Suprapubic skin (tissue), 4 donors: ENCODE results near the gene EML4. TPM values are rescaled to one million over a fixed set of nuclear protein-coding genes. Genes with fewer than 3 reads are reported as not detected.
A peak's percentile ranks its signal among the peaks of the same experiment; 100 is the strongest.

ENCODE experiments used
- DNase-seq, 2 donors: peaks; one replicate each; pipeline ENCODE4 v3.0.0-alpha.2; 2019; ENCODE audit warnings: low spot score in 2 of 2
- H3K27ac ChIP-seq: fragments of 200-600 bp; sonication (generic); one replicate; pipeline ENCODE4 v1.5.1; 2019
- H3K27me3 ChIP-seq: fragments of 200-600 bp; sonication (generic); one replicate; pipeline ENCODE4 v1.5.1; 2019
- H3K36me3 ChIP-seq: fragments of 200-600 bp; sonication (generic); one replicate; pipeline ENCODE4 v1.5.1; 2019
- H3K4me1 ChIP-seq: fragments of 200-600 bp; sonication (generic); one replicate; pipeline ENCODE4 v1.5.1; 2019
- H3K4me3 ChIP-seq: fragments of 200-600 bp; sonication (generic); one replicate; pipeline ENCODE4 v1.5.1; 2019; ENCODE audit warnings: mild to moderate bottlenecking
- H3K9me3 ChIP-seq: fragments of 200-600 bp; sonication (generic); one replicate; pipeline ENCODE4 v1.5.1; 2019
- EP300 ChIP-seq: sonication (generic); formaldehyde crosslinking; IDR thresholded peaks from one replicate; pipeline ENCODE4 v1.6.1; 2017; ENCODE audit warnings: antibody characterized with exemption
- POLR2A ChIP-seq, 2 donors: fragments of 450-650 bp; IDR thresholded peaks; one replicate each; pipeline ENCODE4 v1.6.1; 2017; ENCODE audit warnings: antibody characterized with exemption in 2 of 2, mild to moderate bottlenecking in 2 of 2, moderate library complexity in 2 of 2
- POLR2AphosphoS5 ChIP-seq, 3 donors: sonication (generic); formaldehyde crosslinking; IDR thresholded peaks; one replicate each; pipeline ENCODE4 v1.6.1; 2017; ENCODE audit warnings: antibody characterized with exemption in 3 of 3
- WGBS: methylation state at CpG from one replicate; pipeline ENCODE4 v1.1.5; 2018; 5-methylcytosine and 5-hydroxymethylcytosine counted together
- total RNA-seq, 4 donors: library from RNA; depleted of rRNA; stranded (reverse); fragments of >200 nt; gene quantifications; one replicate each; pipeline ENCODE4 v1.1.0, GENCODE V29; 2016
- TF ChIP-seq, protein P1 (sequence below), 2 donors: fragments of 200-600 bp in 1 of 2; fragments of 450-650 bp in 1 of 2; sonication (generic) in 1 of 2; IDR thresholded peaks; one replicate each; pipeline ENCODE4 v1.5.1; 2016 to 2019; ENCODE audit warnings: antibody characterized with exemption in 2 of 2, mild to moderate bottlenecking in 1 of 2, moderate library complexity in 1 of 2

The EML4 gene
- total RNA-seq, 4 donors from 2014 or later = 38.9 to 67.1 (median 43.3) TPM

DNA sequence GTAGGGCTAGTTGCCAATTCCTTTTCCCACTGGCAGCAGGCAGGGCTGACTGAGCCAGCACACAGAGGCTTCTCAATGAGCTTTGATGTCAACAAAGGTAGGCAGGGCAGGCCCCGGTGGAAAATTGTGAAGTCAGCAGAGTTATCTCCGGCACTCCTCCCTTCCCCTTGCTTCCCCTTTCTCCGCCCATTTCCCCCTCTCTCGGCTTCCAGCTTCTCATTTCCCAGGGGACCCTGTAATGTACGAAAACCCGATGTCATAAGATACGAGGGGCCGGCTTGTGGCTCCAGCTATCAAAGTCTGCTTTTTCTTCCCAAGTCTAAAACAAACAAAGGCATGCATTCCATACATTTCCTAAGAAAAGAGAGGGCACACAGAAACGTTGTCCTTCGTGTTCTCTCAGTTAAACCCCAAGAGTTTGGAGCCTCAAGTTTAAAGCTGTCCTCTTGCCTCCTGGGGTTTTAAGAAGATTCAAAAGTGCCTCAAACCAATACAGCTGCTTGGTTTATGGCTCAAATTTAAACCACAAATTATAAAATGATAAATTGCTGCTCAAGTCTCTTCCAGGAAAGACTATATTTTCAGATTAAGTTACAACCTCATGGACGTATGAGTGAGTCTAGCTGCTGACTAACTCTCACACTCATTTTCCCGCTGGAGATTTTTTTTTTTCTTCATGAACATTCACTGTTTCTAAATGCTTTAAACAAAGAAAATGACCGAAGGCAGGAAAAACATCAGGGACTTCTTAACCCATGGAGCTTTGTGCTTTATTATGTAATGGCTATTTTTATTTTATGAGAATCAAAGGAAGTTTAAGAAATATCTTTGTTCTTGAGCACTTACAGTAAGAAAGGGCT lies 27.2 kb upstream of the EML4 start:
- Histone ChIP-seq H3K27me3 (no peaks in the 10 kb centered on the region), H3K4me1 (peaks cover 53% of the 10 kb centered on the region), H3K4me3 (peak overlapping the region; percentile 35), H3K27ac (peak overlapping the region; percentile 91), H3K36me3 (no peaks in the 10 kb centered on the region), H3K9me3 (no peaks in the 10 kb centered on the region)
- DNase-seq = peak; percentile 81 to 82
- WGBS = 6% methylated on average over 13 of the region's 13 CpGs
- TF ChIP-seq EP300 = no peak
- no peak for TF ChIP-seq POLR2A (IDR thresholded peaks at IDR 0.05)
- TF ChIP-seq POLR2AphosphoS5 (IDR thresholded peaks at IDR 0.05) = no peak
- TF ChIP-seq, protein P1, sequence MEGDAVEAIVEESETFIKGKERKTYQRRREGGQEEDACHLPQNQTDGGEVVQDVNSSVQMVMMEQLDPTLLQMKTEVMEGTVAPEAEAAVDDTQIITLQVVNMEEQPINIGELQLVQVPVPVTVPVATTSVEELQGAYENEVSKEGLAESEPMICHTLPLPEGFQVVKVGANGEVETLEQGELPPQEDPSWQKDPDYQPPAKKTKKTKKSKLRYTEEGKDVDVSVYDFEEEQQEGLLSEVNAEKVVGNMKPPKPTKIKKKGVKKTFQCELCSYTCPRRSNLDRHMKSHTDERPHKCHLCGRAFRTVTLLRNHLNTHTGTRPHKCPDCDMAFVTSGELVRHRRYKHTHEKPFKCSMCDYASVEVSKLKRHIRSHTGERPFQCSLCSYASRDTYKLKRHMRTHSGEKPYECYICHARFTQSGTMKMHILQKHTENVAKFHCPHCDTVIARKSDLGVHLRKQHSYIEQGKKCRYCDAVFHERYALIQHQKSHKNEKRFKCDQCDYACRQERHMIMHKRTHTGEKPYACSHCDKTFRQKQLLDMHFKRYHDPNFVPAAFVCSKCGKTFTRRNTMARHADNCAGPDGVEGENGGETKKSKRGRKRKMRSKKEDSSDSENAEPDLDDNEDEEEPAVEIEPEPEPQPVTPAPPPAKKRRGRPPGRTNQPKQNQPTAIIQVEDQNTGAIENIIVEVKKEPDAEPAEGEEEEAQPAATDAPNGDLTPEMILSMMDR (IDR thresholded peaks at IDR 0.05) = no peak

DNA sequence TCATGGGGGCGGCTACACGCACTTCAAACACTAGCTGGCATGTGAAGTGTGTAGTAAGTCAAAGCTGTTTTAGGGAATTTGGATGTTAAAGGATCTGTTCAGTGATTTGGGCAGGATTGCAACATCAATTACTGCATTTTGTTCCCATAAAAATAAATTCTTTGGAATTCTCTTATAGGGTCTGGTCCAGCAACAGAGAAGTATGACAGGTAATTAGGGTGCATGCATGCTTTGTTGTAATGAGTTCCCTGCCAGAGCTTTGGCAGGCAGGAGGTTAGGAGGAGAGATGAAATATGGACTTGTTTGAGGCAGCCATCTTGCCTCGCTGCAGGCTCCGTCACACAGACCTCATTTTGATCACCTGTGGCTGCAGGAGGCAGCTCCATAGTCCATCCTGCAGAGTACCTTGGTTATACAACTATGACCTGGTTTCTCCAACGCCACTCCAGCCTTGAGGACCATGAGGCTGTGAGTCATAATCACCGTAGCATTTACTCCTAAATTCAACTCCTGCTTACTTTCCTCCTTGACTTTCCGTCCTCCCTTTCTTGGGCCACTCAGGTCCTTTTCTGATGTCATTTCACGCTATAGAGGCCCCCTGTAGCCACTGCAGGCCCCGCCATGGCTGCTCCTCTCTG lies 26.5 kb upstream of the EML4 start:
- DNase-seq = no peak
- no peaks in the 10 kb centered on the region for H3K27me3 ChIP-seq
- H3K36me3 ChIP-seq = no peaks in the 10 kb centered on the region
- TF ChIP-seq, protein P1 (IDR thresholded peaks at IDR 0.05) = no peak
- TF ChIP-seq POLR2AphosphoS5 (IDR thresholded peaks at IDR 0.05) (no peak), EP300 (no peak), POLR2A (IDR thresholded peaks at IDR 0.05) (no peak)
- H3K4me3 ChIP-seq = peak overlapping the region; percentile 35
- H3K9me3 ChIP-seq = no peaks in the 10 kb centered on the region
- 68% methylated on average over 9 of the region's 9 CpGs for WGBS
- peaks cover 54% of the 10 kb centered on the region for H3K4me1 ChIP-seq
- H3K27ac ChIP-seq = peak overlapping the region; percentile 91

DNA sequence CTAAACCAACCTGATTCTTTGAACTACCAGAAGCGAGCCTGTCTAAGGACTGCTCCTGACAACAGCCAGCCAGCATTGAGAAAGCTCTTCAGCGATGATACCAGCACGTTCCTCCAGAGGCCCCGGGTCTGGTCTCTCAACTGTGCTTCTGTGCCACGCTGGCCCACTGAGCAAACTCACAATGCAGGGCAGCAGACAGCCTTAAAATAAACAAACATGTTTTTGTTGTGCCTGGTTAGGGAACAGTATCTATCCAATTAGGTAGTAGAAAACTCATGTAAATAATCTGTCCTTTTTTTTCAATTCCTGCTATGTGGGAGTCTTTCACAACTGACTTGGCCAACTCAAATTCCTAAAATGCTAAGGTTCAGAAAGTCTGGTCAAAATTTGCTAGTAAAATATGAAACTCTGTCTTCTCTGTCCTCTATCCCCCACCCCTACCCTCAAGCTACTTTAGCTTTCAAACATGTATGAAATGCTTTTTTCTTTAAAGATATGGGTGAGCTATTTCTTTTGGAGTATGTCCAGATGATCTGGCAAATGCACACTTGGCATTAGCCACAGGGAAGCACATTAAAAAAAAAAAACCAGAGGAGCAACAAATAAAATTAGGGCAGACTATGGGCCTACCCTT lies 21.4 kb upstream of the EML4 start:
- Histone ChIP-seq H3K27ac (peak overlapping the region; percentile 73), H3K27me3 (no peaks in the 10 kb centered on the region), H3K4me3 (no peak overlapping the region), H3K36me3 (no peaks in the 10 kb centered on the region), H3K4me1 (peaks cover 21% of the 10 kb centered on the region), H3K9me3 (no peaks in the 10 kb centered on the region)
- no peak for TF ChIP-seq EP300
- TF ChIP-seq POLR2A (IDR thresholded peaks at IDR 0.05) = no peak
- TF ChIP-seq, protein P1 (IDR thresholded peaks at IDR 0.05) = no peak
- TF ChIP-seq POLR2AphosphoS5 (IDR thresholded peaks at IDR 0.05) = no peak
- 27% methylated on average over 5 of the region's 5 CpGs for WGBS
- DNase-seq = no peak

DNA sequence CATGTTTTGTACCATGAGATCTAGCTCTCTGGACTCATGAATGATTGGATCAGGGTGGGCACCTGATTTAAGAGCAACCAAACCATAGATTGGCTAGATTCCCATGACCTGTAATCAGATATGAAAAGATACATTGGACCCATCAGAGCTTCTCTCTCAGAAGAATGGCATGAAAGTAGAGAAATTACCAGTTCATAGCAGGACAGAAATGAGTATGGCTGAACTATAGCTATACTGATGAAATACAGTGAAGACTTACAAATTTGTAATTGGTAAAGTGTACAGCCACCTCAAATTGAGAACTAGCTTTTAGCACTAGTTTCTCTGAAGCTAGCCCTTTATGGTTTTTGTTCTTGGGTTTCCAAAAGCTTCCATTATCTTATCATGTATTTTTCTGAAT lies 19.0 kb upstream of the EML4 start:
- no peak for TF ChIP-seq POLR2A (IDR thresholded peaks at IDR 0.05)
- no peak for TF ChIP-seq POLR2AphosphoS5 (IDR thresholded peaks at IDR 0.05)
- no peak for TF ChIP-seq EP300
- TF ChIP-seq, protein P1 (IDR thresholded peaks at IDR 0.05) = no peak
- H3K36me3 ChIP-seq = no peaks in the 10 kb centered on the region
- no peak overlapping the region for H3K4me3 ChIP-seq
- no peak overlapping the region for H3K27ac ChIP-seq
- H3K27me3 ChIP-seq = no peaks in the 10 kb centered on the region
- H3K9me3 ChIP-seq = no peaks in the 10 kb centered on the region
- peaks cover 14% of the 10 kb centered on the region for H3K4me1 ChIP-seq
- DNase-seq = no peak
